K562 (cell line): ENCODE data around the gene YBEY. TPM values are rescaled to one million over a fixed set of nuclear protein-coding genes. Genes with fewer than 3 reads are reported as not detected.
A peak's percentile ranks its signal among the peaks of the same experiment; 100 is the strongest.

Source experiments
- ATAC-seq: fragments of 200-7000 bp; cut with Tn5 transposase; 3 replicates; pipeline ENCODE4 v1.9.1; 2020; ENCODE audit warnings: moderate library complexity
- BruUV-seq: library from RNA; stranded (reverse); fragments of 400-500 nt; replicated peaks from 2 replicates; lab custom pipeline; 2021; lab: Mats Ljungman, UMichigan
- CTCF ChIA-PET: fragments of 300-600 bp; formaldehyde crosslinking; extraction: SDS; loops from one replicate; lab custom pipeline; 2021; ENCODE audit warnings: low intra/inter-chr PET ratio; lab: Yijun Ruan, JAX
- POLR2A ChIA-PET: fragments of 300-600, 350-650 bp; sonication (Branson Sonifier 250); formaldehyde crosslinking; extraction: SDS; loops from one replicate; lab custom pipeline; 2021; ENCODE audit warnings: antibody characterized with exemption, inconsistent platforms; lab: Yijun Ruan, JAX
- DNase-seq, 4 experiments: peaks; one replicate each; pipeline versions ENCODE4 v3.0.0 to v3.0.0-alpha.2; 2011 to 2018; ENCODE audit warnings: low spot score in 3 of 4, mixed read lengths in 3 of 4; ENCODE audit errors: extremely low read depth in 1 of 4
- FAIRE-seq: peaks from 2 replicates; lab custom pipeline; 2011; peaks lifted over from hg19 to GRCh38; lab: Jason Lieb, UNC
- H2AFZ ChIP-seq: 2 replicates; pipeline ENCODE4 v1.6.0; 2011; ENCODE audit warnings: low read depth, low read length, control low read depth, inconsistent platforms
- H3K27ac ChIP-seq: fragments of 200-600 bp; 3 replicates; pipeline ENCODE4 v1.8.0; 2011; ENCODE audit warnings: low read depth, mild to moderate bottlenecking, control low read depth, inconsistent platforms, low read length, moderate library complexity, mixed read lengths; ENCODE audit errors: extremely low read depth
- H3K27me3 ChIP-seq, 2 experiments: fragments of 300-600 bp in 1 of 2; 2 replicates in 1 of 2; 3 replicates in 1 of 2; pipeline versions ENCODE4 v1.6.0 to v1.8.0; 2011; ENCODE audit warnings: inconsistent platforms in 2 of 2, low read length in 2 of 2, mild to moderate bottlenecking in 1 of 2, mixed read lengths in 1 of 2, moderate library complexity in 1 of 2; ENCODE audit not compliant: control insufficient read depth in 2 of 2, insufficient read depth in 2 of 2
- H3K36me3 ChIP-seq: fragments of 300-600 bp; 3 replicates; pipeline ENCODE4 v1.8.0; 2011; ENCODE audit warnings: mild to moderate bottlenecking, low read length, inconsistent platforms; ENCODE audit not compliant: control insufficient read depth, insufficient read depth
- H3K4me1 ChIP-seq, 2 experiments: fragments of 200-600 bp in 1 of 2; replicated peaks in 1 of 2; 2 replicates in 1 of 2; 3 replicates in 1 of 2; pipeline versions ENCODE4 v1.5.1 to v1.8.0; 2011; ENCODE audit warnings: inconsistent platforms in 2 of 2, low read length in 2 of 2, mild to moderate bottlenecking in 1 of 2, mixed read lengths in 1 of 2, moderate library complexity in 1 of 2; ENCODE audit not compliant: control insufficient read depth in 2 of 2, insufficient read depth in 2 of 2
- H3K4me2 ChIP-seq: 2 replicates; pipeline ENCODE4 v1.6.1; 2011; ENCODE audit warnings: low read length, control low read depth, inconsistent platforms, mixed read lengths; ENCODE audit not compliant: insufficient read depth
- H3K4me3 ChIP-seq: fragments of 200-600 bp; sonication (generic), shearing (Covaris generic); 2 replicates; pipeline ENCODE4 v1.5.1; 2016; ENCODE audit warnings: control low read depth, inconsistent platforms
- H3K79me2 ChIP-seq: fragments of 200-600 bp; 3 replicates; pipeline ENCODE4 v1.8.0; 2011; ENCODE audit warnings: low read length, inconsistent platforms; ENCODE audit not compliant: control insufficient read depth, insufficient read depth
- H3K9ac ChIP-seq, 2 experiments: 2 replicates each; pipeline versions ENCODE4 v1.6.0 to v1.6.1; 2011; ENCODE audit warnings: low read depth in 2 of 2, low read length in 2 of 2, control low read depth in 1 of 2, inconsistent platforms in 1 of 2, mild to moderate bottlenecking in 1 of 2, mixed read lengths in 1 of 2; ENCODE audit not compliant: insufficient read depth in 1 of 2
- H3K9me1 ChIP-seq: one replicate; pipeline ENCODE4 v1.6.0; 2011; ENCODE audit warnings: inconsistent platforms, mild to moderate bottlenecking, low read length, moderate library complexity; ENCODE audit not compliant: control insufficient read depth, insufficient read depth
- H3K9me3 ChIP-seq: replicated peaks from 2 replicates; pipeline ENCODE4 v1.5.1; 2011; ENCODE audit warnings: low read depth, low read length, inconsistent platforms; ENCODE audit not compliant: control insufficient read depth, insufficient read depth
- H4K20me1 ChIP-seq: replicated peaks from 2 replicates; pipeline ENCODE4 v1.6.1; 2011; ENCODE audit warnings: low read length, inconsistent platforms, mixed read lengths; ENCODE audit not compliant: control insufficient read depth, insufficient read depth
- C11orf30 ChIP-seq: fragments of 450-650 bp; IDR thresholded peaks from 2 replicates; pipeline ENCODE4 v1.6.1; 2016; ENCODE audit warnings: low read depth, mild to moderate bottlenecking
- COPS2 ChIP-seq: fragments of 450-650 bp; conservative IDR thresholded peaks from 2 replicates; pipeline ENCODE4 v1.6.1; 2016; ENCODE audit warnings: mild to moderate bottlenecking, moderate library complexity
- FOXA1 ChIP-seq: fragments of 450-650 bp; IDR thresholded peaks from 2 replicates; pipeline ENCODE4 v1.6.1; 2016; ENCODE audit warnings: mild to moderate bottlenecking, borderline replicate concordance
- HDAC2 ChIP-seq: fragments of 450-650 bp; IDR thresholded peaks from 2 replicates; pipeline ENCODE4 v1.6.1; 2016; ENCODE audit warnings: mild to moderate bottlenecking
- KLF10 ChIP-seq: fragments of 250-450 bp; sonication (Bioruptor Pico); IDR thresholded peaks from 2 replicates; pipeline ENCODE4 v1.6.1; 2021; ENCODE audit warnings: matching md5 sums
- LARP7 ChIP-seq: fragments of 450-650 bp; IDR thresholded peaks from 2 replicates; pipeline ENCODE4 v1.6.1; 2016
- MAFF ChIP-seq: IDR thresholded peaks from 2 replicates; pipeline ENCODE4 v1.6.1; 2012; ENCODE audit warnings: low read length, improper control_type of control experiment
- MAFG ChIP-seq: fragments of 450-650 bp; conservative IDR thresholded peaks from 2 replicates; pipeline ENCODE4 v1.6.1; 2016; ENCODE audit warnings: missing genetic modification characterization, missing compliant biosample characterization
- MAFK ChIP-seq: IDR thresholded peaks from 2 replicates; pipeline ENCODE4 v1.6.1; 2011; ENCODE audit warnings: low read length, improper control_type of control experiment
- MYNN ChIP-seq, 2 experiments: sonication (generic); formaldehyde crosslinking in 1 of 2; IDR thresholded peaks; 2 replicates each; pipeline versions ENCODE4 v1.5.0 to v1.6.1; 2016 to 2020; ENCODE audit warnings: antibody characterized with exemption in 1 of 2, missing genetic modification reagents in 1 of 2
- NFYB ChIP-seq: IDR thresholded peaks from 2 replicates; pipeline ENCODE4 v1.6.1; 2011; ENCODE audit warnings: mild to moderate bottlenecking, moderate library complexity; ENCODE audit not compliant: insufficient read length; ENCODE audit errors: extremely low read depth
- NR2C1 ChIP-seq, 2 experiments: fragments of 450-650 bp; IDR thresholded peaks; 2 replicates each; pipeline ENCODE4 v1.6.1; 2017; ENCODE audit warnings: mild to moderate bottlenecking in 2 of 2, antibody characterized with exemption in 1 of 2, inconsistent platforms in 1 of 2, missing compliant biosample characterization in 1 of 2, missing genetic modification characterization in 1 of 2
- PML ChIP-seq: IDR thresholded peaks from 2 replicates; pipeline ENCODE4 v1.6.1; 2012; ENCODE audit warnings: low read length, inconsistent platforms
- RFX1 ChIP-seq: fragments of 450-650 bp; IDR thresholded peaks from 2 replicates; pipeline ENCODE4 v1.6.1; 2016; ENCODE audit warnings: mild to moderate bottlenecking, moderate library complexity
- SRSF9 ChIP-seq: fragments of 200-400 bp; formaldehyde crosslinking; IDR thresholded peaks from 2 replicates; pipeline ENCODE4 v1.6.1; 2017; ENCODE audit warnings: low read depth, low read length, borderline replicate concordance
- TBP ChIP-seq: optimal IDR thresholded peaks from 2 replicates; pipeline ENCODE3; 2011; ENCODE audit warnings: low read depth, low read length, improper control_type of control experiment
- TRIM28 ChIP-seq: fragments of 450-650 bp; IDR thresholded peaks from 2 replicates; pipeline ENCODE4 v1.6.1; 2017
- ZBTB5 ChIP-seq: fragments of 450-650 bp; IDR thresholded peaks from 2 replicates; pipeline ENCODE4 v1.6.1; 2017; ENCODE audit warnings: antibody characterized with exemption
- ZBTB9 ChIP-seq: fragments of 450-650 bp; formaldehyde crosslinking; IDR thresholded peaks from 2 replicates; pipeline ENCODE4 v1.4.0; 2020; ENCODE audit warnings: mild to moderate bottlenecking, moderate library complexity
- ZNF165 ChIP-seq: fragments of 250-450 bp; sonication (Bioruptor Pico); IDR thresholded peaks from 2 replicates; pipeline ENCODE4 v1.4.0; 2020; ENCODE audit warnings: borderline replicate concordance
- ZNF311 ChIP-seq: fragments of 250-450 bp; sonication (Bioruptor Pico); IDR thresholded peaks from 2 replicates; pipeline ENCODE4 v1.4.0; 2020; ENCODE audit warnings: mild to moderate bottlenecking, moderate library complexity
- ZNF316 ChIP-seq: fragments of 450-650 bp; IDR thresholded peaks from 2 replicates; pipeline ENCODE4 v1.6.1; 2016
- ZNF384 ChIP-seq: IDR thresholded peaks from 2 replicates; pipeline ENCODE4 v1.6.1; 2012; ENCODE audit warnings: low read depth, low read length, improper control_type of control experiment
- ZNF644 ChIP-seq: fragments of 200-800 bp; sonication (Bioruptor generic); IDR thresholded peaks from 2 replicates; pipeline ENCODE4 v1.6.1; 2016; ENCODE audit warnings: low read depth, missing genetic modification characterization, missing compliant biosample characterization
- ZNF766 ChIP-seq: fragments of 200-800 bp; sonication (Bioruptor generic); conservative IDR thresholded peaks from 2 replicates; pipeline ENCODE4 v1.6.1; 2016; ENCODE audit warnings: missing genetic modification characterization, missing compliant biosample characterization
- WGBS: fragments of 100-300 bp; shearing (Covaris generic); methylation state at CpG from one replicate; pipeline ENCODE4 v1.1.6; 2016; ENCODE audit warnings: low coverage, mixed read lengths; ENCODE audit not compliant: insufficient coverage; ENCODE audit errors: missing lambda C conversion rate; 5-methylcytosine and 5-hydroxymethylcytosine counted together
- in situ Hi-C: fragments of 300-500 bp; cut with MboI; formaldehyde crosslinking; loops from 4 replicates; pipeline ENCODE4 v1.15.0; 2018; ENCODE audit warnings: inconsistent platforms, mixed read lengths
- intact Hi-C: fragments of 100-400 bp; cut with micrococcal nuclease; formaldehyde crosslinking; loops from 2 replicates; pipeline ENCODE4 v1.14.2; 2022
- polyA plus RNA-seq, 8 experiments: library from polyadenylated mRNA; depleted of rRNA in 4 of 8; stranded (reverse) in 5 of 8; unstranded in 3 of 8; fragments of >200 nt; fragmentation: Nextera tagmentation in 2 of 8; fragmentation: Illumina TruSeq in 1 of 8; extraction: Ambion mirVana in 2 of 8; extraction: Trizol in 1 of 8; gene quantifications; 2 replicates each; pipeline versions ENCODE4 v1.2.1 to v1.2.3, GENCODE V29; 2011 to 2014; ENCODE audit warnings: inconsistent platforms in 1 of 8, missing spikeins in 1 of 8
- total RNA-seq, 7 experiments: library from RNA; depleted of rRNA in 6 of 7; stranded (reverse); fragments of >200 nt in 6 of 7; fragmentation: Illumina TruSeq in 2 of 7; extraction: Trizol in 2 of 7; gene quantifications; 2 replicates each; pipeline versions ENCODE4 v1.2.1 to v1.2.3, GENCODE V29; 2011 to 2021; ENCODE audit warnings: low replicate concordance in 1 of 7

Gene YBEY
- total and polyA plus RNA-seq, 9 of the 15 experiments (the other 6 are each of a cell fraction or from before 2014, with no cell fraction given) = 6.4 to 28.0 (median 12.4) TPM

- no peak overlapping the region for H3K4me2 ChIP-seq
- POLR2A ChIA-PET = interaction anchor here (0.6 to 1.1 kb wide), 3 partner anchors 20 to 50 kb away, joined by 3 to 5 read pairs (median 4); no protein-coding TSS in a partner anchor
- ATAC-seq = no peak
- in situ Hi-C loops (no loop called here), intact Hi-C loops (no loop called here)
- no peak overlapping the region for H2AFZ ChIP-seq
- peaks cover 16% of the 10 kb centered on the region; the same call in 2 of the 3 replicates for H3K36me3 ChIP-seq
- 96% methylated on average over 2 of the region's 2 CpGs for WGBS
- no peaks in the 10 kb centered on the region for H3K9me1 ChIP-seq
- H4K20me1 ChIP-seq = 0 out of 2 replicates have a peak, but pooled peaks cover 2% of the 10 kb centered on the region
- CTCF ChIA-PET = no interaction called here
- H3K27ac ChIP-seq = no peak overlapping the region
- no TSS peak for BruUV-seq
- H3K79me2 ChIP-seq = peaks cover 10% of the 10 kb centered on the region
- DNase-seq = no peak
- peaks cover 14 to 24% of the 10 kb centered on the region in 2 experiments for H3K4me1 ChIP-seq
- H3K9ac ChIP-seq = no peak overlapping the region
- no peaks in the 10 kb centered on the region for H3K27me3 ChIP-seq
- no peak for FAIRE-seq
- H3K4me3 ChIP-seq = no peak overlapping the region
- H3K9me3 ChIP-seq = 0 out of 2 replicates have a peak, but pooled peaks cover 2% of the 10 kb centered on the region
- no peak for TF ChIP-seq NR2C1 (IDR thresholded peaks at IDR 0.05)
- TF ChIP-seq NR2C1 (tag; IDR thresholded peaks at IDR 0.05) = no peak
- no peak for TF ChIP-seq HDAC2
- no peak for TF ChIP-seq ZBTB9 (CRISPR knock-in tag)
- peak; percentile 71 for TF ChIP-seq MAFK
- TF ChIP-seq MAFG = peak; percentile 72
- no peak for TF ChIP-seq MYNN (IDR thresholded peaks at IDR 0.05)
- TF ChIP-seq MYNN (CRISPR knock-in tag; IDR thresholded peaks at IDR 0.05) = no peak
- TF ChIP-seq ZNF316 = peak; percentile 93
- TF ChIP-seq ZNF384 = no peak
- no peak for TF ChIP-seq TBP
- no peak for TF ChIP-seq RFX1
- TF ChIP-seq ZNF311 = no peak
- no peak for TF ChIP-seq KLF10 (CRISPR knock-in tag)
- TF ChIP-seq MAFF = peak; percentile 64
- no peak for TF ChIP-seq COPS2
- peak; percentile 88 for TF ChIP-seq C11orf30
- TF ChIP-seq LARP7 = no peak
- TF ChIP-seq ZNF165 (CRISPR knock-in tag) = no peak
- no peak for TF ChIP-seq NFYB
- no peak for TF ChIP-seq ZNF766 (CRISPR knock-in tag)
- TF ChIP-seq TRIM28 = no peak
- TF ChIP-seq SRSF9 = no peak
- TF ChIP-seq PML = no peak
- no peak for TF ChIP-seq ZNF644 (tag)
- no peak for TF ChIP-seq ZBTB5
- TF ChIP-seq FOXA1 = no peak
Observed at GRCh38 chr21:46291561-46291960, 5.4 kb downstream of the YBEY start.
